Gastroesophageal sphincter (tissue), 3 donors: Measurements from ENCODE around the gene DIP2C.

Experiments used
- EP300 ChIP-seq: sonication (generic); formaldehyde crosslinking; IDR thresholded peaks from one replicate; pipeline ENCODE4 v1.6.1; 2017; ENCODE audit warnings: antibody characterized with exemption, mild to moderate bottlenecking
- TF ChIP-seq, protein P1 (sequence below), 4 experiments: fragments of 200-600 bp in 2 of 4; fragments of 450-650 bp in 2 of 4; sonication (generic) in 1 of 4; IDR thresholded peaks; one replicate each; pipeline ENCODE4 v1.5.1; 2017 to 2019; ENCODE audit warnings: antibody characterized with exemption in 4 of 4, mild to moderate bottlenecking in 2 of 4, moderate library complexity in 2 of 4

DNA sequence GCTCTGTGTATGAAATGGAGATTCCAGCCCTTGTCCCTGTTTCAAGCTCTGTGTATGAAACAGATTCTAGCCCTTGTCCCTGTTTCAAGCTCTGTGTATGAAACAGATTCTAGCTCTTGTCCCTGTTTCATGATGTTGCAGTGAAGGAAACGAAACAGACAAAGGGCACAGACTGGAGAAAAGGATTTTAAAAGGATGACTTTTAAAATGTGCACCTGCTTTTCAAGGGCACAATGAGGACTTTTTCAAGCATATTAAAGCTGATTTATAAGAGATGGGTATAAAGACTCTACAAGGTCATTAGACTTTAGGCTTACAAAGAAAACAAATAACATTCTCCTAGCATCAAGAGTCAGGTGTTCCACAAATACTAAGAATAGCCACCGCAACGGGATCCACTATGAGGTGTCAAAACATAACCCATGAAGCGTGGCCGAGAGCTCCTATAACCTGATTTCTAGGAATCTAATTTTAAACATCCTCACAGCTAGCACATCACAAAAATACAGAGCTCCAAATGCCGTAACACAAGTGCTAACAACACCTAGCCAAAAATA is 29.0 kb downstream of the DIP2C start:
- TF ChIP-seq, protein P1, sequence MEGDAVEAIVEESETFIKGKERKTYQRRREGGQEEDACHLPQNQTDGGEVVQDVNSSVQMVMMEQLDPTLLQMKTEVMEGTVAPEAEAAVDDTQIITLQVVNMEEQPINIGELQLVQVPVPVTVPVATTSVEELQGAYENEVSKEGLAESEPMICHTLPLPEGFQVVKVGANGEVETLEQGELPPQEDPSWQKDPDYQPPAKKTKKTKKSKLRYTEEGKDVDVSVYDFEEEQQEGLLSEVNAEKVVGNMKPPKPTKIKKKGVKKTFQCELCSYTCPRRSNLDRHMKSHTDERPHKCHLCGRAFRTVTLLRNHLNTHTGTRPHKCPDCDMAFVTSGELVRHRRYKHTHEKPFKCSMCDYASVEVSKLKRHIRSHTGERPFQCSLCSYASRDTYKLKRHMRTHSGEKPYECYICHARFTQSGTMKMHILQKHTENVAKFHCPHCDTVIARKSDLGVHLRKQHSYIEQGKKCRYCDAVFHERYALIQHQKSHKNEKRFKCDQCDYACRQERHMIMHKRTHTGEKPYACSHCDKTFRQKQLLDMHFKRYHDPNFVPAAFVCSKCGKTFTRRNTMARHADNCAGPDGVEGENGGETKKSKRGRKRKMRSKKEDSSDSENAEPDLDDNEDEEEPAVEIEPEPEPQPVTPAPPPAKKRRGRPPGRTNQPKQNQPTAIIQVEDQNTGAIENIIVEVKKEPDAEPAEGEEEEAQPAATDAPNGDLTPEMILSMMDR (IDR thresholded peaks at IDR 0.05), result no peak
- TF ChIP-seq EP300, result no peak
